Raji (cell line): ENCODE data around the gene KIF21A.

ENCODE experiments used
- POLR2A ChIP-seq: IDR thresholded peaks from 2 replicates; pipeline ENCODE4 v1.6.1; 2011; ENCODE audit warnings: low read depth, low read length, control low read depth; ENCODE audit not compliant: insufficient read depth

Gene KIF21A

GRCh38 chr12:39348523-39348922 lies 94.4 kb downstream of the KIF21A start:
- no peak for TF ChIP-seq POLR2A

GRCh38 chr12:39344926-39345325 lies 98.0 kb downstream of the KIF21A start:
- no peak for TF ChIP-seq POLR2A

GRCh38 chr12:39343665-39344064 lies 99.3 kb downstream of the KIF21A start:
- TF ChIP-seq POLR2A, result no peak

- no peak for TF ChIP-seq POLR2A
Observed at GRCh38 chr12:39341761-39342160, 101.2 kb downstream of the KIF21A start.

DNA sequence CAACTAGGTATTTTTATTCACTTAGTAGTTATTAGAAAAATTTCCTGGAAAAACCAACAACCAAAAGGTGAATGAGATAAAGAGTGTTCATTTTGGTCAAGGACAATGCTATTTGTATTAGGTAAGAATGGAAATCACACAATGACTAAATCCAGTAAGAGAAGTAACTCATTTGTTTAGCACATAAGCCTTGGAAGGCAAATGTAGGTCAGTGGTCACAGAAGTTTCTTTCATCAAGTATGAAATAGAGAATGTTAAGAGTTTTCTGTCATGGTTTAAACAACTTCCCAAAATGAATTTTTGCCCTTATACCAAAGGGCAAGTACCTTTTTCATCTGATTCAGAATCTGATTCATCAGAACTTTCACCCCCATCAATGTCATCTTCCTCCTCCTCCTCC lies 101.7 kb downstream of the KIF21A start:
- no peak for TF ChIP-seq POLR2A

GRCh38 chr12:39332661-39333175 lies 110.2 kb downstream of the KIF21A start:
- TF ChIP-seq POLR2A, result no peak

GRCh38 chr12:39331539-39332261 lies 111.2 kb downstream of the KIF21A start:
- no peak for TF ChIP-seq POLR2A

DNA sequence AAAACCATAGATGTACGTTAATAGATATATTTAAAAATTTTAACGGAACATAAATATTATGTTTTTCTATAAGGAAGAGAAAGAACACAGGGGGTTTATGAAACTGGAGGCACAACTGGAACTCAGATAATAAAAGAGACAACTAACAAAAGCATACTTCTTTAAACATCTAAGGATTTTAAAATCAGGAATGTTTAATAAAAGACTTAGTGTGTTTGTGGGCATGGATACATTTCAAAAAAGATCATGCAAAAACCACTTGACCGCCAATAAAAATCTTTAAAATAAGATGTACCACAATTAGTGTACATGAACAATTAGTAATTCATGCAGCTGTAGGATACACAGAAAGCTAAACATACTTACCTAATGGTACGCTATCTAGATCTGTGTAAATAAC lies 113.0 kb downstream of the KIF21A start:
- no peak for TF ChIP-seq POLR2A

- TF ChIP-seq POLR2A, result no peak
Observed at GRCh38 chr12:39329018-39329417, 113.9 kb downstream of the KIF21A start.

DNA sequence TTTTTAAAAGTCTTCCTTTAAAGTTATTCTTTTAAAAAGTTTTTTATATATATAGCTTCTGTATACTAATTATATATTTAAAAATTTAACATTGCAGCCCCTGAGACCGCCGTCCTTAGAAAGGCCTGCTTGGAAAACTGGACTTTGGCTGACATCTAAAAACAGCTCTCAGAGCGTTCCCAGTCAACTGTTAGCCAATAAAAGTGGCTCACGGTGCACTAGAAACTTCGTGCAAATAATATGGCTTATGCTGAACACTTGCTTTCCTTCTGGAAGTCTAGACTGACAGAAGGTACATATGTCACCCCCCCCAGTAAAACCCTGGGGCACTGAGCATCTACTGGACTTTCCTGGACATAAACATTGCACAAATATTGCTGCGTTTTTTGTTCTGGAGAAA lies 115.0 kb downstream of the KIF21A start:
- TF ChIP-seq POLR2A, result no peak

DNA sequence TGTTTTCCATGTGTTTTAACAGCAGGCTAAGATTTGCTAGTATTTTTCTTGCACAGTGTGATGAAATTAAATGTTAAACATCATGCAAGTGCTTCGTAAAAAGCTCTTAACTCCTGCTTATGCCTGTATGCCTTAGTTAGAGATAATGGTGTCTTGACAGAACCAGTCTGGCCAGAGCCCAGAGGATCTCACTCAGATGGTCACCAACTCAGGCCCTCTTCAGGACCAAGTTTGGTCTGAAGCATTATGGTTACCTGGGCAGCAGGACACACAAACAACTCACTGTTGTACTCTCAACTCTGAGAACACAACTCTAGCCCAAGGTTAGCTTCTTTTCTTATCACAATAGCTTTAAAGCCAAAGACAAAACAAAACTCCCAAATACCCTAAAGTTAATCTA lies 115.4 kb downstream of the KIF21A start:
- TF ChIP-seq POLR2A, result no peak

- TF ChIP-seq POLR2A, result no peak
Observed at GRCh38 chr12:39319180-39319579, 123.7 kb downstream of the KIF21A start.

- no peak for TF ChIP-seq POLR2A
Observed at GRCh38 chr12:39314547-39314946, 128.4 kb downstream of the KIF21A start.

GRCh38 chr12:39309516-39309915 lies 133.4 kb downstream of the KIF21A start:
- TF ChIP-seq POLR2A, result no peak

DNA sequence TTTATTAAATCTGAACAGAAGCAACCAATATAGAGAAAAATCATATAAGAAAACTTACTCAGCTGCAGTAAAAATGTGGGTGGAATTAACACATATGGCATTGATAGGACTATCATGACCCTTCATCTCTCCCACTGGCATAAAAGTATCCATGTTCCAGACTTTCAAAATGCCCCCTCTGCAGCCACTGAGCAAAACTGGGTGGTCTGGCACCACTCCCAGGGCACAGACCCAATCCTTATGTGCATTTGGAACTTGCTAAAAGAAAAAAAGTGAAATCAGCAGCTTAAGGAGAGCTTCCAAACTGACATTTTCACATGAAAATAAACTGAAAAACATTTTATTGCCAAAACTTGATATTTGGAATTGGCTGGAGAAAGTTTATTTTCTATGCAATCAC lies 141.5 kb downstream of the KIF21A start:
- no peak for TF ChIP-seq POLR2A

GRCh38 chr12:39300799-39301198 lies 142.1 kb downstream of the KIF21A start:
- TF ChIP-seq POLR2A, result no peak

GRCh38 chr12:39297891-39298290 lies 145.0 kb downstream of the KIF21A start:
- TF ChIP-seq POLR2A, result no peak
